Osteoblast (primary cell): ENCODE measurements around the gene SPNS1. TPM values are rescaled to one million over a fixed set of nuclear protein-coding genes. Genes with fewer than 3 reads are reported as not detected.

Source experiments
- DNase-seq: peaks from one replicate; pipeline ENCODE4 v3.0.0; 2011; ENCODE audit warnings: low spot score, mixed read lengths; ENCODE audit not compliant: insufficient read length; ENCODE audit errors: missing footprints
- H2AFZ ChIP-seq: 2 replicates; pipeline ENCODE4 v1.6.0; 2011; ENCODE audit warnings: mild to moderate bottlenecking, low read length
- H3K27ac ChIP-seq: 2 replicates; pipeline ENCODE4 v1.5.1; 2011; ENCODE audit warnings: mild to moderate bottlenecking, low read depth, low read length, moderate library complexity
- H3K27me3 ChIP-seq: 2 replicates; pipeline ENCODE4 v1.6.0; 2012; ENCODE audit warnings: mild to moderate bottlenecking, control low read depth, inconsistent platforms, low read length, moderate library complexity; ENCODE audit not compliant: insufficient read depth
- H3K36me3 ChIP-seq: 2 replicates; pipeline ENCODE4 v1.5.1; 2011; ENCODE audit warnings: mild to moderate bottlenecking, low read length, control low read depth, moderate library complexity; ENCODE audit not compliant: insufficient read depth
- H3K4me1 ChIP-seq: 2 replicates; pipeline ENCODE4 v1.5.1; 2011; ENCODE audit warnings: mild to moderate bottlenecking, low read length, control low read depth, moderate library complexity; ENCODE audit not compliant: insufficient read depth
- H3K4me2 ChIP-seq: 2 replicates; pipeline ENCODE4 v1.6.0; 2011; ENCODE audit warnings: mild to moderate bottlenecking, low read length; ENCODE audit not compliant: insufficient read depth
- H3K4me3 ChIP-seq: fragments of 200-600 bp; sonication (generic); 3 replicates; pipeline ENCODE4 v1.5.1; 2012; ENCODE audit warnings: mild to moderate bottlenecking, low read length, inconsistent platforms; ENCODE audit not compliant: insufficient read depth
- H3K79me2 ChIP-seq: 2 replicates; pipeline ENCODE4 v1.6.0; 2012; ENCODE audit warnings: mild to moderate bottlenecking, low read length, control low read depth, inconsistent platforms; ENCODE audit not compliant: insufficient read depth
- H3K9me3 ChIP-seq: 2 replicates; pipeline ENCODE4 v1.5.1; 2011; ENCODE audit warnings: low read depth, low read length, control low read depth
- H4K20me1 ChIP-seq: 2 replicates; pipeline ENCODE4 v1.6.0; 2012; ENCODE audit warnings: mild to moderate bottlenecking, low read length, control low read depth; ENCODE audit not compliant: insufficient read depth
- total RNA-seq: library from RNA; depleted of rRNA; stranded (reverse); fragments of >200 nt; gene quantifications from 2 replicates; pipeline ENCODE4 v1.2.3, GENCODE V29; 2012
- TF ChIP-seq, protein P1 (sequence below): IDR thresholded peaks from 2 replicates; pipeline ENCODE4 v1.5.1; 2011; ENCODE audit warnings: mild to moderate bottlenecking, low read depth, low read length, moderate library complexity; ENCODE audit errors: extremely low read depth

The SPNS1 gene
- total RNA-seq, 1 donor: 50.7 TPM

DNA sequence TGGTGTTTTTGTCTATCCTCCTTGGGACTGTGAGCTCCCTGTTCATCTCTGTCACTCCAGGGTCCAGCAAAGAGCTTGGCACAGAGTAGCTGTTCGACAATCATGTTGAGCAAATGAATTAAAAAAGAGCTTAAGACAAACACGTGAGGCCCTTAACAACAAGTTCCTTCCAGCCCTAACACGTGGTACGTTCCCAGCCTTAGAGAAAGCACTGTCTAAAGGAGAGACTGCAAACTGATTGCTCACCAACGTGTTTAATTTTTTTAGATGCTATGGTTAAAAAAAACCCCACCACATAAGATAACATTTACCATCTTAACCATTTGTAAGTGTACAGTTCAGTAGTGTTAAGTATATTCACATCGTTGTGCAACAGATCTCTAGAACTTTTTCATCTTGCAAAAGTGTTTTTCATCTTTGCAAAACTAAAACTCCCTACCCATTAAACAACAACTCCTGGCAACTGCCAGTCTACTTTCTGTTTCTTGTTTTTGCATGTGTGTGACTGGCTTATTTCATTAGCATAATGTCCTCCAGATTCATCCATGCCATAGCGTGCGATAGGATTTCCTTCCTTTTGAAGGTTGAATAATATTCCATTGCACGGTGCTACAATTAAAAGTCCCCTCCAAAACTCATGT lies 38.5 kb downstream of the SPNS1 start:
- DNase-seq: no peak
- Histone ChIP-seq H3K36me3 (no peaks in the 10 kb centered on the region), H3K4me3 (no peak overlapping the region), H4K20me1 (no peaks in the 10 kb centered on the region), H3K4me2 (no peak overlapping the region), H2AFZ (no peak overlapping the region), H3K9me3 (no peaks in the 10 kb centered on the region), H3K27ac (no peak overlapping the region), H3K4me1 (peaks cover 3% of the 10 kb centered on the region), H3K27me3 (no peaks in the 10 kb centered on the region), H3K79me2 (no peaks in the 10 kb centered on the region)
- TF ChIP-seq, protein P1, sequence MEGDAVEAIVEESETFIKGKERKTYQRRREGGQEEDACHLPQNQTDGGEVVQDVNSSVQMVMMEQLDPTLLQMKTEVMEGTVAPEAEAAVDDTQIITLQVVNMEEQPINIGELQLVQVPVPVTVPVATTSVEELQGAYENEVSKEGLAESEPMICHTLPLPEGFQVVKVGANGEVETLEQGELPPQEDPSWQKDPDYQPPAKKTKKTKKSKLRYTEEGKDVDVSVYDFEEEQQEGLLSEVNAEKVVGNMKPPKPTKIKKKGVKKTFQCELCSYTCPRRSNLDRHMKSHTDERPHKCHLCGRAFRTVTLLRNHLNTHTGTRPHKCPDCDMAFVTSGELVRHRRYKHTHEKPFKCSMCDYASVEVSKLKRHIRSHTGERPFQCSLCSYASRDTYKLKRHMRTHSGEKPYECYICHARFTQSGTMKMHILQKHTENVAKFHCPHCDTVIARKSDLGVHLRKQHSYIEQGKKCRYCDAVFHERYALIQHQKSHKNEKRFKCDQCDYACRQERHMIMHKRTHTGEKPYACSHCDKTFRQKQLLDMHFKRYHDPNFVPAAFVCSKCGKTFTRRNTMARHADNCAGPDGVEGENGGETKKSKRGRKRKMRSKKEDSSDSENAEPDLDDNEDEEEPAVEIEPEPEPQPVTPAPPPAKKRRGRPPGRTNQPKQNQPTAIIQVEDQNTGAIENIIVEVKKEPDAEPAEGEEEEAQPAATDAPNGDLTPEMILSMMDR: no peak

DNA sequence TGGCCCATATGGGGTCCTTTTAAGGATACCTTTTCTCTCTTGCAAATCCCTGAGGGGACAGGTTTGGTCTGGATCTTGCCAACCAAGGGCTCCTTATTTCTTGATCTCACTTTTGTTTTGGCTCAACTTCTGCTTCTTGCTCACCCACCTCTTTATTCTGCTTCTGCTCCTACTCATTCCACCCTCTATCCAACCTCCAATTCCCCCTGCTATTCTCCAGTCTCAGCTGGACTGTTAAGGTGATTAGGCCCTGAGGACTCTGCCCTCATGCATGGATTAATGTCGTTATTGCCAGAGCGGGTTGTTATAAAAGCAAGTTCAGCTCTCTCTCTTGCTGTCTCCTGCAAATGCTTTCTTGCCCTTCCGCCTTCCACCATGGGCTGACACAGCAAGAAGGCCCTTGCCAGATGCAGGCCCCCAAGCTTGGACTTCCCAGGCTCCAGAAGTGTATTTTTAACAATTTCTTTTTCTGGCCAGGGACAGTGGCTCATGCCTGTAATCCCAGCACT lies 40.0 kb downstream of the SPNS1 start:
- Histone ChIP-seq H3K4me2 (no peak overlapping the region), H3K79me2 (no peaks in the 10 kb centered on the region), H2AFZ (no peak overlapping the region), H3K4me3 (no peak overlapping the region), H4K20me1 (no peaks in the 10 kb centered on the region), H3K9me3 (no peaks in the 10 kb centered on the region), H3K4me1 (no peaks in the 10 kb centered on the region), H3K36me3 (no peaks in the 10 kb centered on the region), H3K27me3 (no peaks in the 10 kb centered on the region), H3K27ac (no peak overlapping the region)
- DNase-seq: peak; percentile 8
- TF ChIP-seq, protein P1: no peak

DNA sequence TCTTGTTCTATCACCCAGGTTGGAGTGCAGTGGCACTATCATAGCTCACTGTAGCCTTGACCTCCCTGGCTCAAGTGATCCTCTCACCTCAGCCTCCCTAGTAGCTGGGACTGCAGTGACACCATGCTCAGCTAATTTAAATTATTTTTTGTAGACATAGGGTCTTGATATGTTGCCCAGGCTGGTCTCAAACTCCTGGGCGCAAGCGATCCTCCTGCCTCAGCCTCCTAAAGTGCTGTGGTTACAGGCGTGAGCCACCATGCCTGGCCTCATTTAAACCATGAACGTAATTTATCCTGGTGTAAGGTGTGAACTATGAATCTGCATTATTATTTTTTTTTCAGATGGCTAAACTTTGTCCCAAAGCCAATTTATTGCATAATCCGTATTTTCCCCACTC lies 47.6 kb downstream of the SPNS1 start:
- Histone ChIP-seq H2AFZ (no peak overlapping the region), H4K20me1 (no peaks in the 10 kb centered on the region), H3K9me3 (no peaks in the 10 kb centered on the region), H3K36me3 (no peaks in the 10 kb centered on the region), H3K4me3 (no peak overlapping the region), H3K4me2 (no peak overlapping the region), H3K79me2 (no peaks in the 10 kb centered on the region), H3K4me1 (peaks cover 3% of the 10 kb centered on the region), H3K27me3 (no peaks in the 10 kb centered on the region), H3K27ac (no peak overlapping the region)
- no peak for DNase-seq
- TF ChIP-seq, protein P1: no peak

DNA sequence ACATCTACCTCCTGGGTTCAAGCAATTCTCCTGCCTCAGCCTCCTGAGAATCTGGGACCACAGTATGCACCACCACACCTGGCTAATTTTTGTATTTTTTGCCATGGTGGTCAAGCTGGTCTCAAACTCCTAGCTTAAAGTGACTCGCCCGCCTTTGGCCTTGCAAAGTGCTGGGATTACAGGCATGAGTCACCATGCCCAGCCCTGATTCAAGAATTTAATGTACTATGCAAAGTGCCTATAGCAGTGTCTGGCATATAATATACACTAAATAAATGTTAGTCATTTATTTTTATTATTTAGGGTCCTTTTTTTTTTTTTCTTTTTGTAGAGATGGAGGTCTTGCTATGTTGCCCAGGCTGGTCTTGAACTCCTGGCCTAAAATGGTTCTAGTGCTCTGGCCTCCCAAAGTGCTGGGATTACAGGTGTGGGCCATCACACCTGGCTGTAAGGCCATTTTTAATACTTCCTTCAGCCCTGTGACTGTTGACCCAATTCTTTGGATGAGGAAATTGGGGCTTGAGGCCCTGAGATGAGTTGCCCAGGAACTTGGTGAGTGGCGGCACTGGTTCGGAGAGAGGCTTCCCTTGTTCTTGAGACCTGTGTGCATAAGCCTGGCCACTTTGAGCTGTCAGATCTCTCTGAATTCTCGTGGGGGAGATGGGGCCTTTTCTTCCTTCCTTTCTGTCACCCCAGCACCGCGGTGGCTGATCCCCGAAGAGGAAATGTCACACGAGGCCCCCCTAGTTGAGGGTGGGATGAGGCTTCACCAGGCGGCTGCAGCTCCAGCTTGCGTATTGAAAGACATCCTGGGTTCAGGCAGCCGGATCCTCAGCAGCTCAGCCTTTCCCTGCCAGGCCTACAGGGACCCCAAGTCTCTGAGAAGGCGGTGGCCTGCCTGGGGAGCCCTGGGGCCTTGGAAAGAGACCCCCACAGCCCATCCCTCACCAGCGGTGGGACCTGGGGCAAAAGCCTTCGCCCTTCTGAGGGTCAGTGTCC lies 49.0 kb downstream of the SPNS1 start:
- DNase-seq: peak; percentile 34
- TF ChIP-seq, protein P1: no peak

More for the DNA sequence above, 49.0 kb downstream of the SPNS1 start:
- H3K4me2 ChIP-seq: no peak overlapping the region
- H3K4me3 ChIP-seq: no peak overlapping the region
- no peaks in the 10 kb centered on the region for H3K9me3 ChIP-seq
- H4K20me1 ChIP-seq: no peaks in the 10 kb centered on the region
- H3K79me2 ChIP-seq: no peaks in the 10 kb centered on the region
- H3K27me3 ChIP-seq: no peaks in the 10 kb centered on the region
- H3K36me3 ChIP-seq: no peaks in the 10 kb centered on the region
- no peak overlapping the region for H2AFZ ChIP-seq
- H3K4me1 ChIP-seq: peaks cover 4% of the 10 kb centered on the region
- no peak overlapping the region for H3K27ac ChIP-seq
